Naive thymus-derived CD4-positive, alpha-beta T cell (primary cell): Measurements from ENCODE around the gene LYG1. TPM values are rescaled to one million over a fixed set of nuclear protein-coding genes. Genes with fewer than 3 reads are reported as not detected.

ENCODE experiments used
- ATAC-seq: fragments of 150-1000 bp; cut with Tn5 transposase; 2 replicates; pipeline ENCODE4 v1.10.0; 2021; ENCODE audit warnings: mild to moderate bottlenecking, moderate library complexity
- CTCF ChIA-PET: fragments of 350-600 bp; sonication (Branson Sonifier 250); formaldehyde crosslinking; loops from one replicate; lab custom pipeline; 2021; ENCODE audit warnings: antibody characterized with exemption; lab: Charles Lee
- POLR2A ChIA-PET: fragments of 350-600 bp; sonication (Branson Sonifier 250); formaldehyde crosslinking; loops from one replicate; lab custom pipeline; 2021; ENCODE audit warnings: antibody characterized with exemption, inconsistent platforms; lab: Charles Lee
- DNase-seq, 9 donors: peaks; one replicate each; pipeline versions ENCODE4 v3.0.0 to v3.0.0-alpha.2; 2020 to 2022; ENCODE audit warnings: mixed read lengths in 1 of 9
- H3K27ac ChIP-seq: one replicate; pipeline ENCODE4 v1.7.0; 2013; ENCODE audit warnings: mild to moderate bottlenecking, low read depth, low read length, moderate library complexity
- H3K27me3 ChIP-seq, 2 donors: one replicate each; pipeline ENCODE4 v1.7.0; 2013; ENCODE audit warnings: low read length in 2 of 2, mild to moderate bottlenecking in 2 of 2, moderate library complexity in 2 of 2; ENCODE audit not compliant: control insufficient read depth in 2 of 2, insufficient read depth in 2 of 2
- H3K36me3 ChIP-seq, 3 experiments: 1 replicate in 2 of 3; 2 replicates in 1 of 3; pipeline ENCODE4 v1.7.0; 2013; ENCODE audit warnings: low read length in 3 of 3, mild to moderate bottlenecking in 3 of 3, moderate library complexity in 1 of 3; ENCODE audit not compliant: insufficient read depth in 3 of 3, control insufficient read depth in 2 of 3
- H3K4me1 ChIP-seq, 2 donors: one replicate each; pipeline ENCODE4 v1.7.0; 2013; ENCODE audit warnings: low read length in 2 of 2, mild to moderate bottlenecking in 2 of 2, moderate library complexity in 1 of 2; ENCODE audit not compliant: control insufficient read depth in 2 of 2, insufficient read depth in 2 of 2
- H3K4me3 ChIP-seq: 2 replicates; pipeline ENCODE4 v1.7.0; 2013; ENCODE audit warnings: mild to moderate bottlenecking, low read length
- H3K9me3 ChIP-seq, 3 experiments: 1 replicate in 2 of 3; 2 replicates in 1 of 3; pipeline ENCODE4 v1.7.0; 2013; ENCODE audit warnings: low read length in 3 of 3; ENCODE audit not compliant: control insufficient read depth in 2 of 3
- H3K27ac Mint-ChIP-seq, 9 donors: one replicate each; pipeline ENCODE4 v1.8.0; 2020 to 2022; ENCODE audit warnings: mixed read lengths in 9 of 9, mild to moderate bottlenecking in 8 of 9, moderate library complexity in 5 of 9, inconsistent platforms in 2 of 9
- H3K27me3 Mint-ChIP-seq, 5 donors: one replicate each; pipeline ENCODE4 v1.8.0; 2021 to 2022; ENCODE audit warnings: mixed read lengths in 5 of 5, mild to moderate bottlenecking in 1 of 5
- H3K36me3 Mint-ChIP-seq, 5 donors: one replicate each; pipeline ENCODE4 v1.8.0; 2020 to 2022; ENCODE audit warnings: mixed read lengths in 5 of 5, mild to moderate bottlenecking in 3 of 5, inconsistent platforms in 1 of 5
- H3K4me1 Mint-ChIP-seq, 7 donors: one replicate each; pipeline ENCODE4 v1.8.0; 2020 to 2022; ENCODE audit warnings: mixed read lengths in 7 of 7, mild to moderate bottlenecking in 3 of 7, inconsistent platforms in 1 of 7
- H3K4me3 Mint-ChIP-seq, 10 donors: one replicate each; pipeline ENCODE4 v1.8.0; 2020 to 2022; ENCODE audit warnings: mild to moderate bottlenecking in 10 of 10, mixed read lengths in 10 of 10, moderate library complexity in 6 of 10, inconsistent platforms in 2 of 10
- H3K9me3 Mint-ChIP-seq, 11 donors: one replicate each; pipeline ENCODE4 v1.8.0; 2020 to 2022; ENCODE audit warnings: mixed read lengths in 11 of 11, mild to moderate bottlenecking in 4 of 11, inconsistent platforms in 1 of 11, moderate library complexity in 1 of 11
- intact Hi-C, 2 donors: fragments of 100-400 bp; cut with micrococcal nuclease; formaldehyde crosslinking; loops; one replicate each; pipeline ENCODE4 v1.15.1; 2023
- polyA plus RNA-seq, 2 donors: library from polyadenylated mRNA; unstranded; fragments of 300-500 nt; fragmentation: Illumina TruSeq; gene quantifications; one replicate each; pipeline ENCODE4 v1.2.3, GENCODE V29; 2021
- total RNA-seq, 6 experiments: library from RNA in 5 of 6; stranded (reverse) in 5 of 6; gene quantifications; 1 replicate in 5 of 6; 2 replicates in 1 of 6; pipeline ENCODE4 v1.2.3 and lab custom pipeline; 2021 to 2026

LYG1 gene
- total and polyA plus RNA-seq, 7 experiments from 2014 or later: 0.56 to 3.6 (median 2.9) TPM; not detected in 1

GRCh38 chr2:99238599-99238998 is 62.4 kb downstream of the LYG1 start:
- ATAC-seq (no peak), DNase-seq (no peak)
- H3K4me1 Mint-ChIP-seq: peaks cover 0 to 4% (median 0%) of the 10 kb centered on the region in 7 donors
- Histone ChIP-seq H3K9me3 (no peaks in the 10 kb centered on the region), H3K27me3 (no peaks in the 10 kb centered on the region), H3K4me1 (no peaks in the 10 kb centered on the region), H3K36me3 (no peaks in the 10 kb centered on the region), H3K27ac (no peak overlapping the region), H3K4me3 (no peak overlapping the region)
- no peak overlapping the region for H3K4me3 Mint-ChIP-seq
- intact Hi-C loops: no loop called here
- no peak overlapping the region for H3K27ac Mint-ChIP-seq
- POLR2A ChIA-PET: no interaction called here
- CTCF ChIA-PET: no interaction called here
- peaks cover 0 to 34% (median 8%) of the 10 kb centered on the region in 5 donors for H3K36me3 Mint-ChIP-seq
- H3K27me3 Mint-ChIP-seq: no peaks in the 10 kb centered on the region
- peaks cover 0 to 16% (median 3%) of the 10 kb centered on the region in 11 donors for H3K9me3 Mint-ChIP-seq

Other genes with a start within 250 kb of the LYG1 start
- 1 to 10 TPM in 4 of 5 experiments, under 1 TPM in 1; 0.48 to 3.8 (median 3.1) TPM for gene C2orf15, start 159.5 kb downstream of the LYG1 start, total RNA-seq
- gene C2orf15, start 159.5 kb downstream of the LYG1 start, polyA plus RNA-seq: 1 to 10 TPM; 7.2 to 7.8 TPM
- gene TSGA10, start 146.3 kb downstream of the LYG1 start, total RNA-seq: 10 to 100 TPM in 3 of 5 experiments, 1 to 10 TPM in 2; 3.5 to 31.7 (median 12.6) TPM
- gene TSGA10, start 146.3 kb downstream of the LYG1 start, polyA plus RNA-seq: 10 to 100 TPM; 18.6 to 29.5 TPM
- gene LIPT1, start 146.2 kb downstream of the LYG1 start, total RNA-seq: 10 to 100 TPM in 4 of 5 experiments, 1 to 10 TPM in 1; 7.7 to 24.1 (median 15.9) TPM
- gene LIPT1, start 146.2 kb downstream of the LYG1 start, polyA plus RNA-seq: 10 to 100 TPM; 21.2 to 28.6 TPM
- 10 to 100 TPM; 26.8 to 80.5 (median 73.8) TPM for gene MITD1, start 120.1 kb downstream of the LYG1 start, total RNA-seq
- 10 to 100 TPM; 44.6 to 52.2 TPM for gene MITD1, start 120.1 kb downstream of the LYG1 start, polyA plus RNA-seq
- gene MRPL30, start 120.0 kb downstream of the LYG1 start, total RNA-seq: 10 to 100 TPM; 16.1 to 26.0 (median 21.9) TPM
- gene MRPL30, start 120.0 kb downstream of the LYG1 start, polyA plus RNA-seq: 10 to 100 TPM; 19.3 to 20.5 TPM
- gene LYG2, start 45.5 kb downstream of the LYG1 start, total RNA-seq: not detected
- gene LYG2, start 45.5 kb downstream of the LYG1 start, polyA plus RNA-seq: not detected
- 10 to 100 TPM in 4 of 5 experiments, 1 to 10 TPM in 1; 7.8 to 31.4 (median 24.4) TPM for gene TXNDC9, start 35.1 kb upstream of the LYG1 start, total RNA-seq
- 10 to 100 TPM; 48.2 to 49.3 TPM for gene TXNDC9, start 35.1 kb upstream of the LYG1 start, polyA plus RNA-seq
- gene EIF5B, start 36.2 kb upstream of the LYG1 start, total RNA-seq: 10 to 100 TPM; 28.0 to 49.0 (median 37.6) TPM
- 10 to 100 TPM in 1 of 2 donors, 1 to 10 TPM in 1; 5.6 to 14.0 TPM for gene EIF5B, start 36.2 kb upstream of the LYG1 start, polyA plus RNA-seq
- gene REV1, start 188.8 kb upstream of the LYG1 start, total RNA-seq: 10 to 100 TPM; 40.9 to 72.5 (median 54.7) TPM
- gene REV1, start 188.8 kb upstream of the LYG1 start, polyA plus RNA-seq: 10 to 100 TPM; 23.1 to 27.0 TPM